ENCODE measurements around the gene NPPB.

NPPB gene

DNA sequence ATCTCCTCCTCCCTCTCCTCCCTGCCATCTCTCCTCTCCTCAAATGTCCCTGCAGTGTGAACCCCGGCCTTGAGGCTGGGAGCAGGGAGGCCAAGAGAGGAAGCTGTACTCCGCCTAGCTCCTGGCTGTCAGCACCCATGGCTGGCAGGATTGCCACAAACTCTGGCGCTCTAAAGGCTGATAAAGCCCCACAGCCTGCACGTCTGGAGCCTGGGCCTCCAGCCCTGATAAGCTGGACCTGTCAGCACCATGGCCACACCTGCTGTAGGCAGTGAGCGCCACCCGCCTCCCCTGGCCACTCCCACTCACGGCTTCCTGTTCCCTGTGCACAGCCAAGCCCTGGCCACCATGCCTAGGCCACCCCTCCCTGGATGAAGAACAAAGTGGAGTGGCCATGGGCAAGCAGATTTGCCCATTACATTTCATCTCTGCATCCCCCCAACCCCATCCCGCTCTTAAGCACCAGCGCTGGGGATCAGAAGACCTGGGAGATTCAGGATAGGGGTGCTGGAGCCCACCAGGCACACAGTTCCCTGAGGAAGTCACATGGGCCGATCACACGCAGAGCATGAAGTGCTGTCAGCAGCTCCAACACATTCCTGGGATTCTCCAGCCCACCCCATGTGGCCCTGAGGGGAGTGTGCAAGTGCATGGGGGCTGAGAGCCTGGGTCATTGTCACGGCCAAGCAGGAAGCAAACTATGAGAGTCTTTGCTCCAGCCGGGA, 24.2 kb upstream of the NPPB start:
- H3K79me2 ChIP-seq (ENCODE audit: insufficient read depth, low read depth), result no peaks in the 10 kb centered on the region
- no peak overlapping the region for H3K4me2 ChIP-seq
- no peak overlapping the region for H3K4me3 ChIP-seq (IDR thresholded peaks at IDR 0.05; ENCODE audit: insufficient read depth, low read depth, low read length)
- TF ChIP-seq, protein P1, sequence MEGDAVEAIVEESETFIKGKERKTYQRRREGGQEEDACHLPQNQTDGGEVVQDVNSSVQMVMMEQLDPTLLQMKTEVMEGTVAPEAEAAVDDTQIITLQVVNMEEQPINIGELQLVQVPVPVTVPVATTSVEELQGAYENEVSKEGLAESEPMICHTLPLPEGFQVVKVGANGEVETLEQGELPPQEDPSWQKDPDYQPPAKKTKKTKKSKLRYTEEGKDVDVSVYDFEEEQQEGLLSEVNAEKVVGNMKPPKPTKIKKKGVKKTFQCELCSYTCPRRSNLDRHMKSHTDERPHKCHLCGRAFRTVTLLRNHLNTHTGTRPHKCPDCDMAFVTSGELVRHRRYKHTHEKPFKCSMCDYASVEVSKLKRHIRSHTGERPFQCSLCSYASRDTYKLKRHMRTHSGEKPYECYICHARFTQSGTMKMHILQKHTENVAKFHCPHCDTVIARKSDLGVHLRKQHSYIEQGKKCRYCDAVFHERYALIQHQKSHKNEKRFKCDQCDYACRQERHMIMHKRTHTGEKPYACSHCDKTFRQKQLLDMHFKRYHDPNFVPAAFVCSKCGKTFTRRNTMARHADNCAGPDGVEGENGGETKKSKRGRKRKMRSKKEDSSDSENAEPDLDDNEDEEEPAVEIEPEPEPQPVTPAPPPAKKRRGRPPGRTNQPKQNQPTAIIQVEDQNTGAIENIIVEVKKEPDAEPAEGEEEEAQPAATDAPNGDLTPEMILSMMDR (conservative IDR thresholded peaks at IDR 0.05; ENCODE audit: low read depth, low read length), result no peak
- H3K27ac ChIP-seq, result no peak overlapping the region
- H3K9ac ChIP-seq, result no peak overlapping the region
- no peaks in the 10 kb centered on the region for H4K20me1 ChIP-seq (ENCODE audit: insufficient read depth)
- peaks cover 97% of the 10 kb centered on the region for H3K27me3 ChIP-seq (ENCODE audit: insufficient read depth, low read depth)
- H3K36me3 ChIP-seq (ENCODE audit: insufficient read depth), result no peaks in the 10 kb centered on the region
- no peaks in the 10 kb centered on the region for H3K4me1 ChIP-seq (ENCODE audit: low read depth, poor library complexity, severe bottlenecking)
- H2AFZ ChIP-seq (ENCODE audit: low read depth), result no peak overlapping the region

DNA sequence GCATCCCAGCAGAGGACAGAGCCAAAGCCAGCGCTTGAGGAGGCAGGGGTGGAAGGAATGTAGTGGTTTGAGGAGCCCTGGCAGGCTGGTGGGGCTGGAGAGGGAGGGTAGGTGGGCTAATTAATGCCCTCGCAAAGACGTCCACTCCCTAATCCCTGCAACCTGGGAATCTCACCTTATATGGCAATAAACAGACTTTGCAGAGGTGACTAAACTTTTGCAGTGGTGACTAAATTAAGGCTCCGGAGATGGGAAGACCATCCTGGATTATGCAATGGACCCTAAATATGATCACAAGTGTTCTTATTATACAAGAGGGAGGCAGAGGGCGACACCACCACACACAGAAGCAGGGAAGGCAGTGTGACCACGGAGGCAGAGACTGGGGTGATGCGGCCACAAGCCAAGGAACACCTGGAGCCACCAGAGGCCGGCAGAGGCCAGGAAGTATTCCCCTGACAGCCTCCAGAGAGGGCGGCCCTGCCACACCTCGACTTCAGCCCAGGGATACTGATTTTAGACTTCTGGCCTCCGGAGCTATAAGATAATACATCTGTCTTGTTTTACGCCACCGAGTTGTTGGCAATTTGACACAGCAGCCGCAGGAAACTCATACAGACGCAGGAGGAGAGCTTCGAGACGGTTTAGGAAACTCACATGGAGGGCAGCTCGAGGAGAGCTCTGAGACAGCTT, 23.1 kb upstream of the NPPB start:
- H3K4me3 ChIP-seq (IDR thresholded peaks at IDR 0.05; ENCODE audit: insufficient read depth, low read depth, low read length), result no peak overlapping the region
- H3K4me1 ChIP-seq (ENCODE audit: low read depth, poor library complexity, severe bottlenecking), result no peaks in the 10 kb centered on the region
- peaks cover 95% of the 10 kb centered on the region for H3K27me3 ChIP-seq (ENCODE audit: insufficient read depth, low read depth)
- TF ChIP-seq, protein P1 (conservative IDR thresholded peaks at IDR 0.05; ENCODE audit: low read depth, low read length), result no peak
- H4K20me1 ChIP-seq (ENCODE audit: insufficient read depth), result no peaks in the 10 kb centered on the region
- H3K79me2 ChIP-seq (ENCODE audit: insufficient read depth, low read depth), result no peaks in the 10 kb centered on the region
- H3K4me2 ChIP-seq, result no peak overlapping the region
- H3K27ac ChIP-seq, result no peak overlapping the region
- H2AFZ ChIP-seq (ENCODE audit: low read depth), result no peak overlapping the region
- H3K36me3 ChIP-seq (ENCODE audit: insufficient read depth), result no peaks in the 10 kb centered on the region
- no peak overlapping the region for H3K9ac ChIP-seq

DNA sequence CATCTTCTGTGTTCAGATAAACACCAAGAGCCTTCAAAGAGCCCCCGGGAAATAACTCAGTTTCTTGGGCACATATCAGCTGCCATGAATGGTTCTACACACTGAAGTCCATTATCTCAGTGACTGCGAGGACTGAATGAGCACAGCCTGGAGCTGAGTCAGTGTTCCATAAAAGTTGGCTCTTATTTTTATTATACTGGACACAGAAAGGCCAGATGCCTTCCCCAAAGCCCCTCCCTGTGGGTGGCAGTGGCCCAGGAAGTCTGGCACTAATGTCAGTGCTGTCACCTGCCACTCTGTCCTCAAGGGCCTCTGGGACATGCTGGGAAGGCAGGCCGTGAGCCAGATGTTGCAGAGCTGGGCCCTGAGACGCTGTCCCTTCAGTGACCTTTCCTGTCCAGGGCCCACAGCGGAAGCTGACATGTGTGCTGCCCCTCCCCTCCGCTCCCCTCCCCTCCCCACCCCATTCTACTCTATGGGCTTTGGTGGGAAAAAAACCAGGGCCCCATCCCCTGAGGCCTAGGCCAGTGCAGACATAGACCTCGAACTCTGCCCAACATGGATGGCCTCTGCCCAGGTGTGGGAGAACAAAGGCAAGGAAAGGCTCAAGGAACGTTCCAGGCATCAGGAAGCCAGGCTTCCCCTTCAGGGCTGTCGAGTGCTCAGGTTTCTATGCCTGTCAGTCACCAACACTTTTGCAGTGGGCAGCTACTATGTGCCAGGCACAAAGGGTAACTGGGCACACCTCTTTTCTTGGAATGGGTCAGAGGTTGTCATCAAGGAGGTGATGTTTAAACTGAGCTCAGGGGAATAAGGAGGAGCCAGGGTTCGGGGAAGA, 22.4 kb upstream of the NPPB start:
- TF ChIP-seq, protein P1 (conservative IDR thresholded peaks at IDR 0.05; ENCODE audit: low read depth, low read length), result no peak
- H3K4me3 ChIP-seq (IDR thresholded peaks at IDR 0.05; ENCODE audit: insufficient read depth, low read depth, low read length), result no peak overlapping the region
- H3K9ac ChIP-seq, result no peak overlapping the region
- H3K27ac ChIP-seq, result no peak overlapping the region
- no peaks in the 10 kb centered on the region for H3K36me3 ChIP-seq (ENCODE audit: insufficient read depth)
- no peaks in the 10 kb centered on the region for H3K79me2 ChIP-seq (ENCODE audit: insufficient read depth, low read depth)
- H2AFZ ChIP-seq (ENCODE audit: low read depth), result no peak overlapping the region
- H4K20me1 ChIP-seq (ENCODE audit: insufficient read depth), result no peaks in the 10 kb centered on the region
- H3K4me1 ChIP-seq (ENCODE audit: low read depth, poor library complexity, severe bottlenecking), result no peaks in the 10 kb centered on the region
- no peak overlapping the region for H3K4me2 ChIP-seq
- H3K27me3 ChIP-seq (ENCODE audit: insufficient read depth, low read depth), result peaks cover 94% of the 10 kb centered on the region

DNA sequence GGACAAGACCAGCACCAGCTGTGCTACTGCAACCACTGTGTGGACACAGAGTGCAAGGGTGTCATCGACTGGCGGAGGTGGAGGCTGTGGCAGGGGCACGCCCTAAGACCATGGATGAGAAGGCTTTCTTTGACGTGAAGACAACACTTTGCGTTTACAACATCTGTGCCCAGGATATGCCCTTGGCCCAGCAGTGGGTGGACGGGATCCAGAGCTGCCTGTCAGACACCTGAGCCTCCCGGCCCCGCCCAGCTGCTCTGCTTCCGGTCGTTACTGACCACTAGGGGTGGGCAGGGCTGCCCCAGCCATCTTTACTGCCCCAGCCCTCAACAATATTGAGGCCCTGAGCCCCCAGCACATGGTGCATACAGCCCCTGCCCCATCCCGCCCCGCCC, 21.4 kb upstream of the NPPB start:
- Histone ChIP-seq H3K9ac (no peak overlapping the region), H3K4me3 (IDR thresholded peaks at IDR 0.05; ENCODE audit: insufficient read depth, low read depth, low read length) (no peak overlapping the region), H4K20me1 (ENCODE audit: insufficient read depth) (no peaks in the 10 kb centered on the region), H3K27ac (no peak overlapping the region), H3K79me2 (ENCODE audit: insufficient read depth, low read depth) (no peaks in the 10 kb centered on the region), H3K4me1 (ENCODE audit: low read depth, poor library complexity, severe bottlenecking) (no peaks in the 10 kb centered on the region), H3K36me3 (ENCODE audit: insufficient read depth) (no peaks in the 10 kb centered on the region), H3K4me2 (no peak overlapping the region), H3K27me3 (ENCODE audit: insufficient read depth, low read depth) (peaks cover 94% of the 10 kb centered on the region), H2AFZ (ENCODE audit: low read depth) (no peak overlapping the region)
- TF ChIP-seq, protein P1 (conservative IDR thresholded peaks at IDR 0.05; ENCODE audit: low read depth, low read length), result no peak

Measured in KMS-11 (cell line).